GM18519 (cell line): Measurements from ENCODE around the gene OPHN1.

Experiments used
- ATAC-seq: cut with Tn5 transposase; IDR thresholded peaks from one replicate; pipeline ENCODE4 v1.9.1; 2021; ENCODE audit warnings: mild to moderate bottlenecking, moderate library complexity; ENCODE audit not compliant: unreplicated experiment, low FRiP score

OPHN1 gene

DNA sequence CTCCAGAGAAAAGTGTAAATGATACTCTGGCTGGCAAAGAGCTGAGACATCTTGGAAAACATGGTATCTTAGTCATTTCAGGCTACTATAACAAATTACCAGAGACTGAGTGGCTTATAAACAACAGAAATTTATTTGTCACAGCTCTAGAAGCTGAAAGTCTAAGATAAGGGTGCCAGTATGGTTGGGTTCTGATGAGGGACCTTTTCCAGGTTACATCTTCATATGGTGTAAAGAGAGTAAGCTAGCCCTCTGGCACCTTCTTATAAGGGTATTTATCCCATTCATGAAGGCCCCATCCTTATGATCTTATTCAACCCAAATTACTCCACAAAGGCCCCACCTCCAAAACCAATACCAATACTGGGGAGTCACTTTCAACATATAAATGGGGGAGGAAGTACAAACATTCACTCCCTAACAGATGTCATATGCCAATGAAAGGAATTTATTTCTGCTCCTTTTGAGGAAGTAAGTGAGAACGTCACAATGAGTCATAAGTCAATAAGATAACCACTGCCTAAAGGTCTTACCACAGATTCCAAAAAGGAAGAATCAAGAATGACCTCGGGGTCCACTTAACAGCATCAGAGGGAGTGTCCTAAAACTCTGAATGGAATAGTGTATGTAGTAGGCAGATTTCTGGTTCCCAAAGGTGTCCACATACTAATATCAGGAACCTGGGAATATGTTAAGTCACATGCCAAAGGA is 246.6 kb downstream of the OPHN1 start:
- ATAC-seq = no peak

DNA sequence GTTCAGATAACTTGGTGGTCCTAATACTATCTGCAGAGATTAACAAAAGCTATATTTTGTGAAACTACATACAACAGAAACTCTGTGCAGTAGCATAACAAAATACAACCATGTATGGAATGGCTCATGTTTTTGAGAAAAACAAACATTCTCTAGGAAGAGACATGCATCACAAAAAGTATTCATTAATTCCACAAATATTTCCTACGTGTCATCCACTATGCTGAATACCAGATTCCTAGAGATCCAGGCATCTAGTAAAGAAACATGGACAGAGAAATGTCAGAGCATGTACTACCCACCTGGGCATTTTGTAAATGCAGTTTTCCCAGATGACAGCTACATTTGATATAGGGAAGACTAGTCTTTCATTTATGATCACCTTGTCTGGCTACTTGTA is 248.1 kb downstream of the OPHN1 start:
- no peak for ATAC-seq

DNA sequence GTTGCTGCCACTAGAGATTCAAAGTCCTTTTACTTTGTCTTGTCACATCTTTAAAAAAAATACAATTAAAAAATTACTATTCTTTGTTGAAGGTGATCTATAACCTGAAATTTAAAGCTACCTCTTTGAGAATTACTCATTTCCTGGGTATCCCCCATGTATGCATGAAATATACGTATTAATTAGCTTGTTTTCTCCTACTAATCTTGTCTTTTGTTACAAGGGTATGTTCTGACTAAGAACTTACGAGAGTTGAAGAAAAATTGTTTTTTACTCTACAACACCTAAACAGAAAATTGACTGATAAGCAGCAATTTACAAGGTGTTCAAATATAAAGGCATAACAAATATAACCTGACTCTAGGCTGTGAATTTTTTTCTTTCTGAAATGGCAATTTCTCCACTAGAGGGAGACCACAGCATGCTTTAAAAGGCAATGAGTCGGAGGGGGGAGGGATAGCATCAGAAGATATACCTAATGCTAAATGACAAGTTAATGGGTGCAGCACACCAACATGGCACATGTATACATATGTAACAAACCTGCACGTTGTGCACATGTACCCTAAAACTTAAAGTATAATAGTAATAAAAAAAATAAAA is 249.6 kb downstream of the OPHN1 start:
- no peak for ATAC-seq

DNA sequence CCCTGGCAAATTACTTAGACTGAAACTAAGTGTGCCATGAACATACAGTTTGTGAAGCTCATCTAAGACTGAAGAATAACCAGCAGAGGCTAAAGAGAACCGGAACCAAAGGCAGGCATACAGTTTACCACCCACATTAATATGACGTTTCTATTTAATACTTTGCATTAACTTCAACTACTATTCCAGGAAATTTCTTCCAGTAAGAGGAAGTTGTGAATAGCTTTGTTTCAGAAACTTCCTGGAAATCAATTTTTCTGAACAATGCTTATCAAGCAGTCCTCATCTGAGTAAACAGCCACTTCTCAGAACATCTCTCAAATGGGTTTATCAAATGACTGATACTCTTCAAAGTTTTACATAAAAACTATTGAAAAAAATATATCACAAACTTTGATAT is 252.7 kb downstream of the OPHN1 start:
- ATAC-seq = no peak

DNA sequence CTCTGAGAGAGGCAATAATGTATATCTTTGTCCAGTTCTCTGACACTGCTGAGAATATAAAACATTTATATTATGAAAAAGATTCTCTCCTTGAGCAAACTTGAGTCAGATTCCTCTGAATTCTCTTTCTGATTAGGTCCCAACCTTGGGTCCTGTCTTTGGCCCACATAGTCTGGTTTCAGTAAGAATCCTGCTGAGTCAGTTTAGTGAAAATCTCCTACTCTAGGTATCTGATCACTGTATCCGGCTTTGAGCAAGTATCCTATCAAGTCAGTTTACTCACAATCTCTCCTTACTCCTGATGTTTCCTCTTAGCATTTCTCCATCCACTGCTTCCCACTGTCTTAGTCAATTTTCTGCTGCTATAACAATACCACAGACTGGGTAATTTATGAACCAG is 253.9 kb downstream of the OPHN1 start:
- ATAC-seq = no peak

DNA sequence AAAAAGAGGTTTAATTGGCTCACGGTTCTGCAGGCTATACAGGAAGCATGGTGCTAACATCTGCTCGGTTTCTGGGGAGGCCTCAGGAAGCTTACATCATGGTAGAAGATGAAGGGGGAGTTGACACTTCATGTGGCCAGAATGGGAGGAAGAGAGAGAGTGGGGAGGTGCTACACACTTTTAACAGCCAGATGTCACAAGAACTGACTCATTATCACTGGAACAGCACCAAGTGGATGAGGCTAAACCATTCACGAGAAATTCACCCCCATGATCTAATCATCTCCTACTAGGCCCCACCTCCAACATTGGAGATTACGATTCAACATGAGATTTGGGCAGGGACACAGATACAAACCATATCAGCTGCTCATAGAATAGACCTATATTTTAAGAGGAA is 255.8 kb downstream of the OPHN1 start:
- ATAC-seq = no peak

DNA sequence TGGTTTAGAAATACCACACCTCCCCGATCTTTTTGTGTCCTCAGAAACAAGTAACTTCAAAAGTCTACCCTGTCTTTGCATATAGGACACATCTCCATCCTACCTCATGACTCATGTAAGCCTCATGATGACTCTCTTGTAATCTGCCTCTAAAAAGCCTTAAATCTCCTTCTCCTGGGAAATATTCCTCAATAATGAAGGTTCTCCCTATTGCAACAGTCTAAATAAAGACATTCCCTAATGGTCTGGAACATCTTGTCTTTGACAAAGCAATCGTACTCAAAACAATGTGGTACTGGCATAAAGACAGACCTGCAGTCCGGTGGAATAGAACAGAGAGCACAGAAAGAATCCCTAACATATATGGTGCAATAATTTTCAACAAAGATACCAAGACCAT is 257.7 kb downstream of the OPHN1 start:
- ATAC-seq = no peak

DNA sequence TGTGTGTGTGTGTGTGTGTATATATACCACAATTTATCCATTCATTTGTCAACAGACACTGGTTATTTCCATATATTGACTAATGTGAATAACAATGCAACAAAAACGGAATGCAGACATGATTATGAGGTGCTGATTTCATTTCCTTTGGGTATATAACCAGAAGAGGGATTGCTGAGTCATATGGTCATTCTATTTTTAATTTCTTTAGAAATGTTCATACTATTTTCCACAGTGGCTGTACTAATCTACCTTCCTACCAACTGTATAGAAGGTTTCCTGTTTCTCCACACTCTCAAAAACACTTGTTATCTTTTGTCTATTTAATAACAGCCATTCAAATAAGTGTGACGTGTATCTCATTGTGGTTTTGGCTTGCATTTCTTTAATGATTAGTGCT is 269.9 kb downstream of the OPHN1 start:
- no peak for ATAC-seq

DNA sequence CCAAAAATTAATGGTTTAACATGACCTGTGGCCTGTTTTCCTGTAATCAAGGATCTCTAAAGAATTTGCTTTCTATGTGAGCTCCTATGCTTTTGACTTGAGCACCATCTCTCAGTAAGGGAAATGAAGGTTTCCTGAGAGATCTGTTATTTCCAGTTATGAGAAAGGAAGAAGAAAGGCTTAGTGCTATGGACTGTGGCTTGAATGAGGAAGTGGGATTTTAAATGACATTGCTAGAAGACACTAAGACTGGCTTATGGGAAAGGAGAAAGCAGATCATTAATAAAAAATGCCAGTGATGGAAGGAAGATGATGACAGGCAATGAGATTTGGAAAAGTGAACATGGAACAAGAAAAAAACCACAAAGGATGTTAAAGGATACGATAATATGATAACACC is 285.4 kb downstream of the OPHN1 start:
- ATAC-seq = no peak

DNA sequence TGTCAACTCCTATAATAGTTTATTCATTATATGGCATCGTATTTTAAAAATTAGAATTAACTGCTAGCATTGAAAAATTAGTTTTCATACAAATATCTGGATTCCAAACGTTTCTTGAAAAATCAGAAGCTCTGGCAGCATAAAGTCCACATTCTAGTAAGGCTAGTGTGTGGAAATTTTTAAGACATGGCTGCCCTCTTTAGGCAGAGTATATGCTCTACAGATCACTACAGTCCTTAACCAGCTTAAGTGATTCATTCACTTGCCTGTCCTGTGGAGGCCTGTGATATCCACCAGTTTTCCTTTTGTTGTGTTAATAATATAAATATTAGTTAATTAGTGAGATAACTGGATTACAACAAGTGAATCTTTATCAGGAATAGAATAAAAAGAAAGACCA is 287.2 kb downstream of the OPHN1 start:
- ATAC-seq = no peak

DNA sequence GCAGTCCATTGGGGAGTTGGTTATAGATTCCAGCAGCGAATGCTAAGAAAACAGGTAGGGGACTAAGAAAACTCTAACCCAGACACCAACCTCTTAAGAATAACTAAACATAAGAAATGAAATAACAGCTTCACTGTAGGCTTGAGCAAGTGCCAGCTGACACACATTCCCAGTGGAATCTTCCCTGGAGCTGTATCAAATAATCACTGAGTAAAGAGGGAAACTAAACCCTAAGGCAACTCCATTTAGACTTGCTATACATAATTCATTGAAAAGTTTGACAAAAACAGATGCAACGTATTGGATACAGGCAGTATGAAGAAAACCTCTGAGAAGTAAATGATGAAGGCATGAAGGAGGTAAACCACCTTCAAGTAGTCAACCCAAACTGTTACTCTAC is 293.5 kb downstream of the OPHN1 start:
- no peak for ATAC-seq

DNA sequence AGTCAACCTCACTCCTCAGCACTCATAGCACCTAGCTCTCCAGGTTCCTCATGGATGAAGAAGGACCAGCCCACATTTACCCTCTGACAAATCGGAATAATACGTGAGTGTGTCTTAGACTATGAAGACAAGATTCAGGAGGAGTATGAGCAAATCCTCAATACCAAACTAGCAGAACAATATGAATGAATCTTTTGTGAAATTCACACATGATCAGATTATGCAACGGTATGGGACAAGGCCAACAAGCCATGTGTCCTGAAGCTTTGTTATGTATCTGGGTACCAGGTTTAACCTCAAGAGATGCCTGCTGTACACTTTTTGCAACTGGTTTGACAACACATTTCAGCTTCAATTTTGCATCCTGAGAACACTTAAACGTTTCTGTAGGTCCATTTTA is 300.1 kb downstream of the OPHN1 start:
- no peak for ATAC-seq

DNA sequence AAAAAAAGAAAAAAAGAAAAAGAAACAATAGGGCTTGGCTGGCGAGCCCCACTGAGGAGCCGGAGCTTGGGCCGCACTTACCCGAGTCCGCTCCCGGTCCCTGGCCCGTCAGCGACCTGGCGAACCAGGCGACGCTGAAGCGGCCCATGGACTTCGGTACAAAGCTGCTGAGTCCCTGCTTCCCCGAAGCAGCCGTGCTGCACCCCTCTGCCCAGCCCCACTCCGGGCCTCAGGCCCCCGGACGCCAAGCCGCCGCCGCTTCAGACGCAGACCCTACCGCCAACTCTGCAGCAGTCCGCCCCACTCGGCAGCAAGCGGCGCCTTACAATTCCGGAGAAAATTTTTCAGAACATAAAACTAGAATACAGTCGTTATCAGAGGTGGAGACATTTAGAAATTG is 300.5 kb downstream of the OPHN1 start:
- ATAC-seq = no peak

DNA sequence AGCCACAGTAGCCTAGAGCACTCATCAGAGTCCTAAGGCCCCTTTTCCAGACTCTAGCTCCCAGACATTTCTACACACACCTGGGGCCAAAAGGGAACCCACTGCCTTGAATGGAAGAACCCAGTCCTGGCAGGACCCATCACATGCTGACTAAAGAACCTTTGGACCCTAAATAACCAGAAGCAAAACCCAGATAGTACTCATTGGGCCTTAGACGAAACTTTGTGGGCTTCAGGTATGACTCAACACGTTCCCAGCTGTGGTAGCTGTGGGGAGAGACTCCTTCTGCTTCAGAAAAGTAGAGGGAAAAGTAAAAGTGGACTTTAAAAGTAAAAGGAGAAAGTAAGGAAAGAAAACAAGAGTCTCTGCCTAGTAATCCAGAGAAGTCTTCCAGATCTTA is 311.5 kb downstream of the OPHN1 start:
- no peak for ATAC-seq

DNA sequence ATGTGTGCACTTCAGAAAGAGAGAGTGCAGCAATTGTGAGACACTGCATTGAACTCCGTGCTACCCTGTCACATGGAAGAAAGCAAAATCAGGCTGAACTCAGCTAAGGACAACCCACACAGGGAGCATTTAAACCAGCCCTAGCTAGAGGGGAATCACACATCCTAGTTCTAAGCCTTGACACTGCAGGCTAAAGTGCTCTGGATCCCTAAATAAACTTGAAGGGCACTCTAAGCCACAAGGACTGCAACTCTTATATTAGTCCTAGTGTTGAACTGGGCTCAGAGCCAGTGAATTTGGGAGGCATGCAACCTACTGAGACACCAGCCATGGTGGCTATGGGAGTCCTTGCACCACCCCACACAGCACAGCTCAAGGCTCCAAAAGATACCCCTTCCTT is 311.9 kb downstream of the OPHN1 start:
- no peak for ATAC-seq

DNA sequence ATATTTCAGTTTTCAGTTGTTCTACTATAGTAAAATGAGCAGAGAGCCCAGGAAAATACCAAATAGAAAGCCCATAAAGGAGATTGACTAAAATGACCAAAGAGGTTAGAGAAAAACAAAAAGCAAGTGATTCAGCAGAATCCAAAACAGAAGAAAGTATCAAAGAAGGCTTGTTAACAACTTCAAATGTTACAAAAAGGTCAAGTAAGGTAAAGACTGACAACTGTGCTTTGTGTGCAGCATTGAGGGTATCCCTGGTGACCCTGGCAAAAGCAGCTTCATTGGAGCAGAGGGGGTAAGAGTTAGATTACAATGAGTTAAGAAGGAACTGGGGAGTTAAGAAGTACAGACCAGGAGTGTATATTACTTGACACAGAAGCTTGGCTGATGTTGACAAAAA is 317.9 kb downstream of the OPHN1 start:
- ATAC-seq = no peak

DNA sequence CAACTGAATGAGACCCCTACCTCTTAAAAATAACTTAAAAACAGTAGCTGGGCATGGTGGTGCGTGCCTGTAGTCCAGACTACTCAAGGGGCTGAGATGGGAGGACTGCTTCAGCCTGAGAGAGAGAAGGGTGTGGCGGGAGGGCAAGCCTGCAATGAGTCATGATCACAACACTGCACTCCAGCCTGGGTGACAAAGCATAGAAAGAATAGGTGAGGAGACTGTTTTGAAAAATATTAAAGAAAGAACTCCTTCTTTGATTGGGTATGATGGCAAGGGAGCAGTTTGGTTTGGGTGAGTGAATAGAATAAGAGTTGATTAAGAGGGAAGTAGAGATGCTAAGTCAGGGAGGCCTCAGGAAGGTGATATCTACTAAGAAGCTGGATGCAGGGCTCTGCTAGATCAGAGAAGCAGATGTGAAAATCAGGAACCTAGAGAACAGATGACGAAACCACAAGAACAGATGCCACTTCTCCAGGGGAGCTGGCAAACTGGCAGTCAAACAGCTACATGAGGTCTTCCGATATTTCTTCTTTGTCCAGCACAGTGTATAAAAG is 318.6 kb downstream of the OPHN1 start:
- no peak for ATAC-seq

DNA sequence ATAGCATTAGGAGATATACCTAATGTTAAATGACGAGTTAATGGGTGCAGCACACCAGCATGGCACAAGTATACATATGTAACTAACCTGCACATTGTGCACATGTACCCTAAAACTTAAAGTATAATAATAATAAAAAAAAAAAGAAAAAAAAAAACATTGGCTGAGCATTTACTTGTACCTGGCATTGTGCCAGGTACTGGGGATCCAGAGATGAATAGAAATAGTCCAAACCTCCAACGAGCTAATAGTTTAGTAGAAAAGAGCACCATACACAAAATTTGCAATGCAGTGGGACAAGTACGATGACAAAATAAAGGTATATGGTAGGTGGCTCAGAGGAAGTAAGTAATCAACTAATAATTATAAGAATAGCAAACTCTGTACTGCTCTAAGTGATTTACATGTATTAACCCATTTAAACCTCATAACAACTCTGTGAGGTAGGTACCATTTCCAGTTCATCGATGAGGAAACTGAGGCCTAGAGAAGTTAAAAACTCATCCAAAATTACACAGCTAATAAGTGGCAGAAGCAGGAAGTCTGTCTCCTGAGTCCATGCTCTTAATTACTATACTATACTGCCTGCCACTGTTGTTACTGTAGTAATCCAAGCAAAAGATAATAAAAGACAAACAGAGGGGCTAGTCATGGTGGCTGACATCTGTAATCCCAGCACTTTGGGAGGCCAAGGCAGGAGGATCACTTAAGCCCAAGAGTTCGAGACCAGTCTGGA is 319.3 kb downstream of the OPHN1 start:
- ATAC-seq = no peak

DNA sequence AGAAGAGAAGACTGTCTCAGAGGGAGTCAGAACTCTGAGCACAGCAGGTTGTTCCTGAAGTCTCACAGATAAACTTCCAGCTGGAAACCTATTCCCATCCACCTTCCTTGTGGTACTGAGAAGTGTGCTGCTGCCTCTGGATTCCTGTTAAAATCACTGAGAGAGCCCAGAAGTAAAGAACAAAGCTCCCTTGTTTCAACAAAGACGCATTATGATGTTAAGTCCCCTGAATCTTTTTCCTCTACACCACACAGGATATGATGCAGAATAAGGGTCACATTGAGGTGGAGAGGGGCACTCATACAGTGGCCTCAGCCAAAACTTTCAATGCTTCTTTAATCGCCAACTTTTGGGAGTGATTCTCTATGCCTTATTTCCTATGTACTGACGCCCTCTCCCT is 321.0 kb downstream of the OPHN1 start:
- no peak for ATAC-seq

DNA sequence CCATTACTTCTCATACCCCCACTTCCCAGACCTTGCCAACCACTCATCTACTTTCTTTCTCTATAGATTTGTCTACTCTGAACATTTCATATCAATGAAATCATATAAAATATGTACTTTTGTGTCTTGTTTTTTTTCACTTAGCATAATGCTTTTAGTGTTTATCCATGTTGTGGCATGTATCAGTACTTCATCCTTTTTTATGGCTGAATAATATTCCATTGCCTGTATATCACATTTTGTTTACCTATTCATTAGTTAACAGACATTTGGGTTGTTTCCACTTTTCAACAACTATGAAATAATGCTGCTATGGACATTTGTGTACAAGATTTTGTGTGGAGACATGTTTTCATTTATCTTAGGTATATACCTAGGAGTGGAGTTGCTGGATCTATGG is 324.1 kb downstream of the OPHN1 start:
- no peak for ATAC-seq

DNA sequence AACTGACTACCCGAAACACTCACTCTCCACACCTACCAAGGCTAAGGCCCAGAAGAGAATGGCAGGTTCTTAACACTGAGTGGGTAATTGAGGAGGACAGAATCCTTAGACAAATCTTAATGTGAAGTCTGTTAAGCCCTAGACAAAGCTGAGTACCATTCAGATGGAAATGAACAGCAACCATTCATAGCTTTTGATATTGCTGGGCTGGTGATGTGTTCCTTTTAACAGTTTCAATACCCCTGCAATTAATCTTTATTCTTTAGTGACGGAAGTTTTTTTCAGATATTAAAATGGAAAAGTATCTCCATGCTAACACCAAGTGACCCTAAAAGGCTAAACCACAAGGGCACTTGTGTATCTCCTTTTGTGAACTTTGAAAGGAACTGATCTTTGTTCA is 334.9 kb downstream of the OPHN1 start:
- ATAC-seq = no peak

DNA sequence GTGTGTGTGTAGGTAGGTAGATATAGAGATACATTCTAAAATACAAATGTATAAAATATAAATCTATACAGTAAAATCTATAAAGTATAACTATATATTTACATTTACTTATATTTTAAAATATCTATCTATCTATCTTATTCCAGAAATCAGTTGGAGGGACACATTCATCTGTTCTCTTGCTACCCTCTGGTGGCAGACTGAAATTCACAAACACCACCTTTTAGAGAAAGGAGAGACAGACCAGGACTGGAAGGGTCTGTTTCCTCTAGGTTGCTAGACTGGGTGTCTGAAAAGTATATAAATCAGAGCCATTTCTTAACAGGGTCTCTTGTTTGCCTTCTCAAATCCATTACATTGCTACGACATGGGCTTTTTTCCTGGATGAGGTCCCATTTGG is 343.0 kb downstream of the OPHN1 start:
- ATAC-seq = no peak
